ENCODE measurements around the gene NRIP1. TPM values are rescaled to one million over a fixed set of nuclear protein-coding genes. Genes with fewer than 3 reads are reported as not detected.
"Not testable (repeated sequence)": the region's sequence is repeated elsewhere in the genome, so short reads cannot be mapped to it uniquely, and the experiment has no call there.

NRIP1 gene
- total and polyA plus RNA-seq, 12 donors: 8.0 to 75.8 (median 46.0) TPM

DNA sequence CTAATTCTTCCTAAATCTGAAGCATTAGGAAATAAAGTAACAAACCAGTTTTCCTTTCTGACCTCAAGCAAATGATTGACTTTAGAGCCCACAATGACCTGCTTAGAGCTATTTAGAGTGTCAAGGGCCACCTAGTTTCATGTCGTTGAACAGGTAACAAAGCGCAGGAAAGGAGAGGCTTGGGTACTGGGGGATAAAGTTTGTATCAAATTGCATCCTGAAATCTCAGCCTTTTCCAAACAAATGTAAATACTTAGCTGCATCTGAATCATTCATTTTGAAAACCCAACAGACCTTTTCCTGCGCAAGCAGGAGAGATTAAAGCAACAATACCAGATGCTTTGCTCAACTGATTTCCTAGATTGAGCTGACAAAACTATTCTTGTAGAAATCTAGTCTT is 121.2 kb downstream of the NRIP1 start:
- intact Hi-C loops (cut with DNase I): no loop called here
- DNase-seq: no peak
- no peak overlapping the region for H3K4me3 ChIP-seq
- H3K9me3 ChIP-seq (replicated peaks in 1 of 3): no peaks in the 10 kb centered on the region
- H3K36me3 ChIP-seq (replicated peaks in 1 of 2): no peaks in the 10 kb centered on the region
- TF ChIP-seq POLR2A (IDR thresholded peaks at IDR 0.05) (no peak), CTCF (IDR thresholded peaks at IDR 0.05) (no peak)
- no peak overlapping the region for H3K27ac ChIP-seq
- H3K27me3 ChIP-seq: no peaks in the 10 kb centered on the region
- WGBS, 4 donors: 92 to 98% (median 96%) methylated on average over 3 of the region's 3 CpGs
- H3K4me1 ChIP-seq (replicated peaks in 1 of 2): no peaks in the 10 kb centered on the region

DNA sequence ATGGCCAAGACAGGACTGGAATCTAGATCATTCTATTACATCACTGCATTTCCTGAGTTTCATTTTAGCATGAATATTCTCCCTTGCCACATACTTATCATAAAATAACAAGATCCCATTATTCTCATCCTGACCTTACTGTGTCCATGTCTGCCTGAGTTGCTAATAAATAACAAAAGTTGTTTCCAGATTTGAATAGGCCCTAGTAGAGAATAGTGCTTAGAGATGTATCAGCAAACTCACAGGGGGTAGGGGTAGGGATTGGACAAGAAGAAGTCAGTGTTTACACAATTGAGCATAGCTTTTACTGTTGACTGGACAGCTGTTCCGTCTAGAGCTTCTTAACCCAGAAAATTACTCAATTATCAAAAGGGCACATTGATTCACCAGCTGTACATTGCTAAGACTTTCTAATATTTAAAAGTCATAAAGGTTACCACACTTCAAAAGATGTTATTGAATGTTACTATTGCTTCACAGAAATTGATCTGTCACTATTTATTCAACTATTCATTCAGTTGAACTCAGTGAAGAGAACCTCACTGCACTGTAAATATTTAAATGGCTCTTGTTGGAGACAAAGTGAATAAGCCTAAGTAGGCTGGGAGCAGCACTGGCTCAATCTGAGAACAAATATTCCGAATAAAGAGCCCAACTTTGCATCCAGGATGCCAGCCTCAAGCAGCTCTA is 121.9 kb downstream of the NRIP1 start:
- Histone ChIP-seq H3K36me3 (replicated peaks in 1 of 2) (no peaks in the 10 kb centered on the region), H3K4me3 (no peak overlapping the region), H3K27me3 (no peaks in the 10 kb centered on the region), H3K9me3 (replicated peaks in 1 of 3) (no peaks in the 10 kb centered on the region), H3K4me1 (replicated peaks in 1 of 2) (no peaks in the 10 kb centered on the region), H3K27ac (peak overlapping the region in 1 of 5 donors; percentile 22)
- no peak for DNase-seq
- no peak for TF ChIP-seq CTCF (IDR thresholded peaks at IDR 0.05)
- TF ChIP-seq POLR2A (IDR thresholded peaks at IDR 0.05): no peak
- intact Hi-C loops (cut with DNase I): no loop called here
- WGBS, 4 donors: 59 to 79% (median 72%) methylated on average over 2 of the region's 2 CpGs

DNA sequence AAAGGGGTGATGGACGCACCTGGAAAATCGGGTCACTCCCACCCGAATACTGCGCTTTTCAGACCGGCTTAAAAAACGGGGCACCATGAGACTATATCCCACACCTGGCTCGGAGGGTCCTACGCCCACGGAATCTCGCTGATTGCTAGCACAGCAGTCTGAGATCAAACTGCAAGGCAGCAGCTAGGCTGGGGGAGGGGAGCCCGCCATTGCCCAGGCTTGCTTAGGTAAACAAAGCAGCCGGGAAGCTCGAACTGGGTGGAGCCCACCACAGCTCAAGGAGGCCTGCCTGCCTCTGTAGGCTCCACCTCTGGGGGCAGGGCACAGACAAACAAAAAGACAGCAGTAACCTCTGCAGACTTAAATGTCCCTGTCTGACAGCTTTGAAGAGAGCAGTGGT is 137.5 kb downstream of the NRIP1 start:
- H3K4me3 ChIP-seq; H3K4me1 ChIP-seq (replicated peaks in 1 of 2); H3K27ac ChIP-seq; DNase-seq; H3K36me3 ChIP-seq (replicated peaks in 1 of 2); H3K9me3 ChIP-seq (replicated peaks in 1 of 3); H3K27me3 ChIP-seq; intact Hi-C loops (cut with DNase I): not testable (repeated sequence)
- WGBS, 4 donors: 85 to 92% (median 85%) methylated on average over 8 to 13 of the region's 13 CpGs; no CpG with 5 or more reads in 1 of the 4 donors

- TF ChIP-seq POLR2A (IDR thresholded peaks at IDR 0.05): no peak
- no peak for TF ChIP-seq CTCF (IDR thresholded peaks at IDR 0.05)
- Histone ChIP-seq H3K4me1 (replicated peaks in 1 of 2) (peaks cover 6 to 9% of the 10 kb centered on the region in 2 donors), H3K27me3 (no peaks in the 10 kb centered on the region), H3K9me3 (replicated peaks in 1 of 3) (no peaks in the 10 kb centered on the region), H3K27ac (no peak overlapping the region), H3K4me3 (no peak overlapping the region), H3K36me3 (replicated peaks in 1 of 2) (no peaks in the 10 kb centered on the region)
- 80 to 88% (median 87%) methylated on average over 3 of the region's 3 CpGs for WGBS, 4 donors
- no peak for DNase-seq
- intact Hi-C loops (cut with DNase I): no loop called here
These were observed 138.6 kb downstream of the NRIP1 start for GRCh38 chr21:14926186-14926585.

DNA sequence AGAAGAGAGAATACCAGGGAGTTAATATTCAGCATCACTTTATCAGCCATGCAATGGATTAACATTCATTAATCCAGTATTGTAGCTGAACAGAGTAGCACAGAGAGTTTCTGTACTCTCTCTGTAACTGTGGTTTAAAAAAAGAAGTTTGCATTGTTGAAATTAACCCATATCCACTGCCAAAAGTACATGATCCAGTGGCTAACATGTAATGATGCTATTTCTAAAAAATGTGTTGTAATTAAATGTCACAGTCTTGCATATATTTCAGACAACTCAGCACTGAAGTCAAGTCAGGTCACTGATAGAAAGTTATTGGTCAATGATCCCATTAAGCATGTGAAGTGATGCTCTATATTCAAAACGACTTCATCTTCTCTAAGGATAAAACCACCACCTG is 141.3 kb downstream of the NRIP1 start:
- no peak overlapping the region for H3K4me3 ChIP-seq
- H3K27ac ChIP-seq: no peak overlapping the region
- intact Hi-C loops (cut with DNase I): no loop called here
- no peak for DNase-seq
- no peaks in the 10 kb centered on the region for H3K27me3 ChIP-seq
- no peaks in the 10 kb centered on the region for H3K9me3 ChIP-seq (replicated peaks in 1 of 3)
- H3K4me1 ChIP-seq (replicated peaks in 1 of 2): peaks cover 6 to 9% of the 10 kb centered on the region in 2 donors
- no peaks in the 10 kb centered on the region for H3K36me3 ChIP-seq (replicated peaks in 1 of 2)
- no peak for TF ChIP-seq CTCF (IDR thresholded peaks at IDR 0.05)
- no peak for TF ChIP-seq POLR2A (IDR thresholded peaks at IDR 0.05)
- 72 to 80% (median 78%) methylated on average over 1 of the region's 1 CpG for WGBS, 4 donors
